Measurements from ENCODE around the gene CHCHD3. TPM values are rescaled to one million over a fixed set of nuclear protein-coding genes. Genes with fewer than 3 reads are reported as not detected.

Gene CHCHD3
- total and polyA plus RNA-seq, 2 of the 4 experiments (the other 2 are of a cell fraction), result 56.9 to 141 TPM

DNA sequence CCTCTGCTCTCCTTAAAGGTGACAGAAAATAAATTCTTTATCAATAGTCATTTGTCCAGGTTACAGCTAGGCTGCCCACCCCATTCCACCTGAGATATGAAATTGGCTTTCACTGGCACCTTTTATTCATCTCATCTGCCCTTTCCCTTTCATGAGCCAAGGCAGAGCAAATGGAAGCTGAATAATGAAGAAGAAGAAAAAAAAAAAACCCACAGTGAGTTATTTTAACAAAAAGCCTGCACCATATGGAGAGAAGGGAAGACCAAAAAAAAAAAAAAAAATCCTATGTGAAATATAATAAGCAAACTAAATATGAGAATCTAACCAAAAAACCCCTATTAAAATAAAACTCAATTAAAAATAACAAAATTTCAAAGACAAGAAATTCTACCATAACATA is 59.2 kb downstream of the CHCHD3 start:
- TF ChIP-seq RAD21 (IDR thresholded peaks at IDR 0.05; ENCODE audit: low read length), result no peak
- no peak for TF ChIP-seq BHLHE40 (IDR thresholded peaks at IDR 0.05; ENCODE audit: low read depth, low read length)
- TF ChIP-seq RCOR1 (IDR thresholded peaks at IDR 0.05; ENCODE audit: insufficient replicate concordance, low read length), result no peak
- no peak for TF ChIP-seq NFE2L2 (IDR thresholded peaks at IDR 0.05; ENCODE audit: low read depth, low read length)
- no peak for TF ChIP-seq MAZ (IDR thresholded peaks at IDR 0.05; ENCODE audit: borderline replicate concordance, low read depth, low read length)
- TF ChIP-seq CEBPB (IDR thresholded peaks at IDR 0.05; ENCODE audit: low read depth, low read length), result no peak
- no peak for TF ChIP-seq SMC3 (IDR thresholded peaks at IDR 0.05; ENCODE audit: low read depth, low read length)
- H3K27me3 ChIP-seq (ENCODE audit: control insufficient read depth, insufficient read depth, low read length), result no peaks in the 10 kb centered on the region
- H3K79me1 ChIP-seq (ENCODE audit: low read depth in 1 of 2, low read length in 2 of 2), result peaks cover 15 to 21% of the 10 kb centered on the region in 2 experiments
- dilution Hi-C loops (cut with HindIII; ENCODE audit: low sequenced_read_pairs, unreplicated experiment) (no loop called here), intact Hi-C loops (cut with micrococcal nuclease) (no loop called here), in situ Hi-C loops (cut with MboI; ENCODE audit: low sequenced_read_pairs) (no loop called here)
- H2BK15ac ChIP-seq (ENCODE audit: low read depth, low read length), result no peak overlapping the region
- no peaks in the 10 kb centered on the region for H3K4me1 ChIP-seq (ENCODE audit: control insufficient read depth, insufficient read depth, low read length)
- no peak overlapping the region for H2AK9ac ChIP-seq (replicated peaks; ENCODE audit: low read depth, low read length, poor library complexity)
- H3K27ac ChIP-seq (ENCODE audit: insufficient read depth, low read length), result no peak overlapping the region
- H2BK120ac ChIP-seq (ENCODE audit: low read depth, low read length), result no peak overlapping the region
- BruUV-seq (replicated peaks), result no TSS peak
- H3K4ac ChIP-seq (ENCODE audit: low read depth, low read length), result no peak overlapping the region
- H4K20me1 ChIP-seq (ENCODE audit: insufficient read depth, low read length), result no peaks in the 10 kb centered on the region
- H2BK5ac ChIP-seq (ENCODE audit: low read depth, low read length, poor library complexity, severe bottlenecking), result no peak overlapping the region
- H4K91ac ChIP-seq (ENCODE audit: insufficient read depth, low read depth, low read length), result no peak overlapping the region
- no peak overlapping the region for H2AK5ac ChIP-seq (ENCODE audit: low read depth, low read length)
- no peaks in the 10 kb centered on the region for H3K9me3 ChIP-seq (ENCODE audit: control insufficient read depth, insufficient read depth, low read length)
- H3K9ac ChIP-seq (ENCODE audit: low read depth, low read length), result no peak overlapping the region
- ChIA-PET POLR2A (ENCODE audit: unreplicated experiment) (no interaction called here), CTCF (no interaction called here)
- no peak overlapping the region for H2BK20ac ChIP-seq (ENCODE audit: low read depth, low read length)
- H4K5ac ChIP-seq (ENCODE audit: low read depth, low read length), result no peak overlapping the region
- DNase-seq, result no peak
- no peak overlapping the region for H3K14ac ChIP-seq (replicated peaks; ENCODE audit: low read depth, low read length)
- H3K4me2 ChIP-seq (ENCODE audit: low read depth, low read length), result no peak overlapping the region
- H4K8ac ChIP-seq (ENCODE audit: low read depth in 2 of 2, low read length in 2 of 2), result no peak overlapping the region
- H3K4me3 ChIP-seq (ENCODE audit: insufficient read depth, low read depth, low read length), result no peak overlapping the region
- no peak overlapping the region for H2AFZ ChIP-seq (replicated peaks; ENCODE audit: low read length, poor library complexity)
- H3K56ac ChIP-seq (ENCODE audit: extremely low read depth, insufficient read depth, low read length), result no peak overlapping the region
- ATAC-seq (ENCODE audit: low read depth), result no peak
- H3K23ac ChIP-seq (ENCODE audit: low read depth, low read length), result no peak overlapping the region
- H3K36me3 ChIP-seq (ENCODE audit: control insufficient read depth, insufficient read depth, low read length), result no peaks in the 10 kb centered on the region
- no peak overlapping the region for H3K18ac ChIP-seq (ENCODE audit: low read depth, low read length)
- no peaks in the 10 kb centered on the region; the same call in 1 of the 2 replicates for H3K9me1 ChIP-seq (ENCODE audit: insufficient read depth, low read length)
